ENCODE measurements around the gene FAM241A. TPM values are rescaled to one million over a fixed set of nuclear protein-coding genes. Genes with fewer than 3 reads are reported as not detected.
A peak's percentile ranks its signal among the peaks of the same experiment; 100 is the strongest.

FAM241A gene
- total RNA-seq, 1 donor from 2014 or later = 1.5 TPM

- intact Hi-C loops (cut with micrococcal nuclease) = loop anchor here (1.0 to 10.0 kb wide), 7 partner anchors 18 to 1527 kb away; partner anchors contain the start of gene CAMK2D
- CTCF ChIA-PET = interaction anchor here (0.7 to 2.1 kb wide), 14 partner anchors 15 to 289 kb away, joined by 3 to 20 read pairs (median 5); partner anchors contain the start of gene TIFA
Measured at GRCh38 chr4:112234952-112235609, 89.8 kb downstream of the FAM241A start.

DNA sequence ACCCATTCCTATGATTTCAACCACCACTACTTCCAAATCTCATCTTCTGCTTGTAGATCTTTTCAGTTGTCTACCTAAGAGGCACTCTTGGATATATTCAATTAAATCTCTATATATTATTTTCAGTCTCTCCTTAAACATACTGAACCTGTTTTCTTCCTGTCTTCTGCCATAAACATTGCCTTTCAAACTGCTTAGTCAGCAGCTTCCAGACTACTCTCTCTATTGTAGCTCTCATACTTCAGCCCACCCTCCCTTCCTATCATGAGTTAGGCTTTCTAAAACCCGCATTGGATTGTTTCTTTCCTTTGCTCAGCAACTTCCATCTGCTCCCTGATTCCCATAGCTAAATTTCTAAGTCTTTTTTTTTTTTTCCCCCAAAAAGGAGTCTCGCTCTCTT lies 90.8 kb downstream of the FAM241A start:
- Mint-ChIP-seq H3K9me3 (no peaks in the 10 kb centered on the region), H3K27me3 (no peaks in the 10 kb centered on the region), H3K4me3 (no peak overlapping the region), H3K4me1 (peaks cover 27% of the 10 kb centered on the region), H3K36me3 (ENCODE audit: low read depth) (peaks cover 13% of the 10 kb centered on the region), H3K27ac (no peak overlapping the region)
- CTCF ChIA-PET = interaction anchor here (0.9 to 2.1 kb wide), 4 partner anchors 19 to 142 kb away, joined by 5 to 20 read pairs (median 8); no protein-coding TSS in a partner anchor
- TF ChIP-seq, protein P1, sequence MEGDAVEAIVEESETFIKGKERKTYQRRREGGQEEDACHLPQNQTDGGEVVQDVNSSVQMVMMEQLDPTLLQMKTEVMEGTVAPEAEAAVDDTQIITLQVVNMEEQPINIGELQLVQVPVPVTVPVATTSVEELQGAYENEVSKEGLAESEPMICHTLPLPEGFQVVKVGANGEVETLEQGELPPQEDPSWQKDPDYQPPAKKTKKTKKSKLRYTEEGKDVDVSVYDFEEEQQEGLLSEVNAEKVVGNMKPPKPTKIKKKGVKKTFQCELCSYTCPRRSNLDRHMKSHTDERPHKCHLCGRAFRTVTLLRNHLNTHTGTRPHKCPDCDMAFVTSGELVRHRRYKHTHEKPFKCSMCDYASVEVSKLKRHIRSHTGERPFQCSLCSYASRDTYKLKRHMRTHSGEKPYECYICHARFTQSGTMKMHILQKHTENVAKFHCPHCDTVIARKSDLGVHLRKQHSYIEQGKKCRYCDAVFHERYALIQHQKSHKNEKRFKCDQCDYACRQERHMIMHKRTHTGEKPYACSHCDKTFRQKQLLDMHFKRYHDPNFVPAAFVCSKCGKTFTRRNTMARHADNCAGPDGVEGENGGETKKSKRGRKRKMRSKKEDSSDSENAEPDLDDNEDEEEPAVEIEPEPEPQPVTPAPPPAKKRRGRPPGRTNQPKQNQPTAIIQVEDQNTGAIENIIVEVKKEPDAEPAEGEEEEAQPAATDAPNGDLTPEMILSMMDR (IDR thresholded peaks at IDR 0.05) = no peak
- ATAC-seq (ENCODE audit: low read depth) (no peak), DNase-seq (no peak)
- POLR2A ChIA-PET = interaction anchor here (0.7 to 0.9 kb wide), 2 partner anchors 23 to 44 kb away, joined by 3 to 6 read pairs; no protein-coding TSS in a partner anchor
- intact Hi-C loops (cut with micrococcal nuclease) = loop anchor here (10.0 kb wide), 1 partner anchor 301 kb away; no protein-coding TSS in a partner anchor

More at GRCh38 chr4:112234952-112235609, 89.8 kb downstream of the FAM241A start:
- no peak for ATAC-seq (ENCODE audit: low read depth)
- no peak overlapping the region for H3K27ac Mint-ChIP-seq
- POLR2A ChIA-PET = interaction anchor here (0.6 to 0.9 kb wide), 3 partner anchors 45 to 135 kb away, joined by 3 to 5 read pairs (median 3); no protein-coding TSS in a partner anchor
- peaks cover 10% of the 10 kb centered on the region for H3K36me3 Mint-ChIP-seq (ENCODE audit: low read depth)
- H3K9me3 Mint-ChIP-seq = no peaks in the 10 kb centered on the region
- DNase-seq = no peak
- TF ChIP-seq, protein P1 (IDR thresholded peaks at IDR 0.05) = peak; percentile 57
- no peak overlapping the region for H3K4me3 Mint-ChIP-seq
- no peaks in the 10 kb centered on the region for H3K27me3 Mint-ChIP-seq
- peaks cover 36% of the 10 kb centered on the region for H3K4me1 Mint-ChIP-seq

DNA sequence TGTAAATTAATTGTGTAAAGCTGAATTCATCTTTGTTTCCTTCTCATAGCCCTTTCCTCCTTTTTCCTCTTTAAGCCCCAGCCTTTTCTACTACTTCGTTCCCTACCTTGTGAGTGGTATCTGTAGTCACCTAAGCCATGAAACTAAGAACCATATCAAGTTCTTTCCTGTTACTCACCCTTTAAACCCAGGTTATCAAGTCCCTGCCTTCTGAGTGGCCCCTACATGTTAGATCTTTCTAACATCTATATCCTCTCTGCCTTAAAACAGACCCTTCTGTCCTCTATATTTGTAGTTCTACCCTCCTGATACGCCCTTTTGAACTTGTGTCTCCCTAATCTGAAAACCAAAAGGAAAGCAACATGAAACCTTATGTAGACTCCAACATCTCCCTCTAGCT lies 93.6 kb downstream of the FAM241A start:
- intact Hi-C loops (cut with micrococcal nuclease) = loop anchor here (10.0 kb wide), 1 partner anchor 304 kb away; no protein-coding TSS in a partner anchor

More for the DNA sequence above, 93.6 kb downstream of the FAM241A start:
- Mint-ChIP-seq H3K36me3 (ENCODE audit: low read depth) (peaks cover 7% of the 10 kb centered on the region), H3K27ac (no peak overlapping the region), H3K27me3 (no peaks in the 10 kb centered on the region), H3K9me3 (no peaks in the 10 kb centered on the region), H3K4me1 (peaks cover 10% of the 10 kb centered on the region), H3K4me3 (no peak overlapping the region)
- DNase-seq = no peak
- TF ChIP-seq, protein P1 (IDR thresholded peaks at IDR 0.05) = no peak
- POLR2A ChIA-PET = no interaction called here
- no peak for ATAC-seq (ENCODE audit: low read depth)
- CTCF ChIA-PET = no interaction called here

Other genes starting within 250 kb of the FAM241A start
- gene AP1AR, start 86.3 kb downstream of the FAM241A start, total RNA-seq = 20.1 and 24.3 TPM in 2 replicates
- 36.4 and 43.4 TPM in 2 replicates for gene TIFA, start 140.4 kb downstream of the FAM241A start, total RNA-seq
- 23.1 and 26.7 TPM in 2 replicates for gene ALPK1, start 151.9 kb downstream of the FAM241A start, total RNA-seq